ENCODE data around the gene DFFA. TPM values are rescaled to one million over a fixed set of nuclear protein-coding genes. Genes with fewer than 3 reads are reported as not detected.
"Not testable (repeated sequence)": the region's sequence is repeated elsewhere in the genome, so short reads cannot be mapped to it uniquely, and the experiment has no call there.

DFFA gene
- total RNA-seq, 1 donor from 2014 or later: 36.1 TPM

GRCh38 chr1:10506046-10506676 is 33.8 kb upstream of the DFFA start:
- DNase-seq (ENCODE audit: low spot score): not testable (repeated sequence)

GRCh38 chr1:10504249-10504648 is 31.9 kb upstream of the DFFA start:
- DNase-seq (ENCODE audit: low spot score): no peak

GRCh38 chr1:10502206-10502605 is 29.9 kb upstream of the DFFA start:
- no peak for DNase-seq (ENCODE audit: low spot score)

- DNase-seq (ENCODE audit: low spot score): no peak
These were observed 25.9 kb upstream of the DFFA start for GRCh38 chr1:10498231-10498630.

DNA sequence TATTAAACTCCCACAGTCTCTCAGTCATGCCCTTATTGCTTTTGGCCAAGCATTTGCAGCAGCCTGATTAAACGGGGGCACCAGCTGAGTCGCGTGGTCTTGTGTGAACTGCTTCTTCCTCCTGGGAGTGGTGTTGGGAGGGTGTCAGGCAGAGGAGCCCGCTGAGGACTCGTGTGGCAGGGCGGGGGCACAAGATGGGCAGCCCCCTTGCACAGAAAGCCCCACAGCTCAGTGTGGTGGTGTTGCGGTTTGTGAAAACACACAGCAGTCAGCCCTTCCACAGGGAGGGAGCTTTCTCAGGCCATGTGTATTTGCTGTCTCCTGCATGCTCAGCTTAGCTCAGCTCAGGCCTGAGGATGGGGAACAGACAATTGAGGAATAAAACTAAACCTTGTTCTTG is 24.8 kb upstream of the DFFA start:
- no peak for DNase-seq (ENCODE audit: low spot score)

DNA sequence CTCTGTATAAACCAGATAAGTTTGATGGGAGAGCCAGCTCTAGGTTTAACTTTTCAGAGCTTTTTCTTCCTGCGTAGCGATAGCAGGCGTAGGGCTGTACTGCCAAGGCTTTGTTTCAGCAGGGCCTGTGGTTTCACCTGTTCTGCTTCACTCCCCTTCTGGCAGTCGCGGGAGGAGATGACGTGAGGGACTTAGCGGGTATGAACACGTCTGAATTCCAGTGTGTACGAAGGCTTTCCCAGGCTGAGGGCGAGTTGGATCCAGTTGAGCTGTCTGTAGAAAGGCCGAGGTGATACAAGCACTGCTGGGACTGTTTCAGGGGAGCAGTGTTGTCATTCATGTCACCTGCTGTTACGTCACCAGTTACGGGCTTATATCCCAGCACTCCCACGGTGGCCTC is 23.6 kb upstream of the DFFA start:
- peak; percentile 91 for DNase-seq (ENCODE audit: low spot score)

- DNase-seq (ENCODE audit: low spot score): no peak
These were observed 23.1 kb upstream of the DFFA start for GRCh38 chr1:10495475-10495817.

- DNase-seq (ENCODE audit: low spot score): peak; percentile 86
These were observed 22.6 kb upstream of the DFFA start for GRCh38 chr1:10494754-10495474.

GRCh38 chr1:10494418-10494753 is 22.1 kb upstream of the DFFA start:
- no peak for DNase-seq (ENCODE audit: low spot score)

GRCh38 chr1:10490286-10490970 is 18.1 kb upstream of the DFFA start:
- DNase-seq (ENCODE audit: low spot score): no peak

DNA sequence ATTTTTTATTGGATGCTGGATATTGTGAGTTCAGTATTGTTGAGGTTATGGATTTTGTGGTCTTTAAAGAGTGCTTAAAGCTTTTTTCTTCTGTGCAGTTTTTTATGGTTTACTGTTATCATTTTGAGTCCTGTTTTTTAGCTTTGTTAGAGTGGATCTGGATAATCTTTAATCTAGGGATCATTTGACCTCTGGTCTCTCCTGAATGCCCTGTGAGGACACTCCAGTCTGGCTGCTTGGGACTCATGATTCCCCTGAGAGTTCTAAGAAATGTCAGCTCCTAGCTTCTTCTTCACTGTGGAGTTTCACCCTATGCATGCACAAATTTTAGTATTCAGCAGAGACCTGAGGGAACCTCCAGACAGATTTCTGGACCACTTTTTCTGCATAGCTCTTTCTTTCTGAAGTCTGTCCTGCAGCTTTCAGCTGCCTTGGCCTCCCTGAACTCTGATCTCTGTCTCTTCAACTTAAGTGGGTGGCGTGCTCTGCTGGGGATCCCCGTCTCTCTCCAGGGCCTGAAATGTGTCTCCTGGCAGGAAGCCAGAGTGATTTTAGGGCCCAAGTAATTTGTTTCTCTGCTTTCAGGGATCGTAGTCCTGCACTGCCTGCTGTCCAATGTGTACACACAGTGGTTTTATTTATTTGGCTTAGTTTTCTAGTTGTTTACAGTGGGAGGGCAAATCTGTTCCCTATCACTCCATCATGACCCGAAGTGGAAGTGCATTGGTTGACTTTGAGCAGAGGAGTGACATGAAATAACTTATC is 17.1 kb upstream of the DFFA start:
- no peak for DNase-seq (ENCODE audit: low spot score)

DNA sequence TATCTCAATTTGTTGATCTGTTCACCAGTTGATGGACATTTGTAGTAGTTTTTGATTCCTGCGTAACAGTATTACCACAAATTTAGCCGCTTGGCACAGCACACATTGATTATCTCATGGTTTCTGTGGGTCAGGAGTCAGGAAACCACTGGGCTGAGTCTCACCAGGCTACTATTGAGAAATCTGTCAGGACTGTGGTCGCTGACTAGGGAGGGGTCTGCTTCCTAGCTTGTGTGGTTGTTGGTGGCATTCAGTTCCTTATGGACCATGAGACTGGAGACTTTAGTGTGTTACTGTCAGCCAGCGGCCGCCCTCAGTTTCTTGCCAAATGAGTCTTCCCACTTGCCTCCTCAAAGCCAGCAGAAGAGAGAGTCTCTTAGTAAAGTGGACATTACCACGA is 12.2 kb upstream of the DFFA start:
- no peak for DNase-seq (ENCODE audit: low spot score)

- DNase-seq (ENCODE audit: low spot score): no peak
These were observed 8.3 kb upstream of the DFFA start for GRCh38 chr1:10480614-10481013.

- no peak for DNase-seq (ENCODE audit: low spot score)
These were observed 7.0 kb upstream of the DFFA start for GRCh38 chr1:10479296-10479695.

DNA sequence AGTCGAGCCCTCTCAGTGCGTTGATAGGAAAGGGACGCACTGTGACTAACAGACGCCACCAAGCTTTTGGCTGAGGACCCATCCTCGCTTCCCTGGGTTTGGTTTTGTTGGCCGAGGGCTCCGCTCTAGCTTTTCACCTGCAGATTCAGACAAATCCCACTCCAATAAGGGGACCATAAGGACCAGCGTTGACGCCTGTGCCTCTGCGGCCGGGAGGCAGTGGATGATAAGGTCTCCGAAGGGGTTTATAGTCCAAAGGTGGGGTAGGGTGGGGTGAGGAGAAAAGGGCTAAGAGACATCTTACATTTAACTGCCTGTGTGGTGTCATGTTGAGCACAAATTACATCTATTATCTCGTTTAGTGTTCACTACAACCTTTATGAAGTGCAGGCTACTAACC is 3.2 kb upstream of the DFFA start:
- no peak for DNase-seq (ENCODE audit: low spot score)

- peak; percentile 86 for DNase-seq (ENCODE audit: low spot score)
These were observed 2.5 kb upstream of the DFFA start, which contains the start of gene PEX14 for GRCh38 chr1:10474613-10475507. Gene PEX14 (plus strand): TSS chr1:10474950. CDS start chr1:10474967, 17 bp downstream.

- not testable (repeated sequence) for DNase-seq (ENCODE audit: low spot score)
These were observed 1.9 kb upstream of the DFFA start for GRCh38 chr1:10474309-10474612.

DNA sequence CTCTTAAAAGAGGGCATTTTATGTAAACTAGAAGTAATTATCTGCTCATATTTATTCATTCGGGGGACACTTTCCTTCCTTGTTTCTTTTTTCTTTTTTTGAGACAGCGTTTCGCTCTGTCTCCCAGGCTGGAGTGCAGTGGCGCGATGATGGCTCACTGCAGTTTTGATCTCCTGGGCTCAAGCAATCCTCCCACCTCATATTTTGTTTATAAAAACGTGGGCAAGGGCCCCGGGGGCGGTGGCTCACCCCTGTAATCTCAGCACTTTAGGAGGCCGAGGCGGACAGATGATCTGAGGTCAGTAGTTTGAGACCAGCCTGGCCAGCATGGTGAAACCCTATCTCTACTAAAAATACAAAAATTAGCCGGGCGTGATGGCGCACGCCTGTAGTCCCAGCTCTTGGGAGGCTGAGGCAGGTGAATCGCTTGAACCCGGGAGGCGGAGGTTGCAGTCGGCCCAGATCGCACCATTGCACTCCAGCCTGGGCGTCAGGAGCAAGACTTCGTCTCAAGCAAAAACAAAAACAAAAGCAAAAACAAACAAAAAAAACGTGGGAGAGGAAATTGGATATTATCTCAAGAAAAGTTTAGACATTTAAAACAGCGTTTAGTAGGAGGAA is 926 bp upstream of the DFFA start:
- no peak for DNase-seq (ENCODE audit: low spot score)

DNA sequence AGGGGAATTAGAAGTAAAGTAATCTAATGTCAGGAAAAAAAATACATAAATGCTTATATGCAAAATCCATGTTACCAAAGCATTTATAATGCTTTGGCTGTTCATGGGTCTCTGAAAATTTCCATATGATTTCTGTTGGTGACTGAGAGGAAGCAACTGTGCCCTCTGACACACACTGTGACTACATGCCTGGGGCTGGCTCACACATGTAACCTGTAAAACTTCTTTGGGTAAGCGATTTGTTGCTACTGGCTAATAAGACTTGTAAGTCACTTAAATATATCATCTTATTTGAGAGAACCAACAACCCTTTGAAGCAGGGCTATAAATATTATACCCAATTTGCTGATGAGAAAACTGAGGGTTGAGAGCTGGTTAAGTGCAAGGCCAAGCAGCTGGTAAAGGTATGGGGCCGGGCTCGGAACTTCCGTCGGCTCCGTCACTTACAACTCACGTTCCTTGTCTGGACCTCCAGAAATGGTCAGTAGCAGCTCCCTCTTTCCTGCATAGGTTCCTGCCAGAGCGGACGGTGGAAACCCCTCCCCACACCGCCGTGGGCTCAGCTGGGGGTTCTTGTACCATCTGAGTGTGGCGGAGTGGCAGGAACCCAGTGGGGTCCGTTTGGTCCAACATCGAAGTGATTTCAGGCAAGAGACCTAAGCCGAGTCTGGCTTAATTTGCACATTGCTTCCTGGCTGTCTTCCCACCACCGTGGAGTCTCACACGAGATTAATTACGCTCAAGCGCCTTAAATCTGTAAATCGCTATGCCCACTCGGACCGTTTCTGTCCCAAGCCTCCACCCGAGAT is 714 bp downstream of the DFFA start:
- DNase-seq (ENCODE audit: low spot score): no peak

DNA sequence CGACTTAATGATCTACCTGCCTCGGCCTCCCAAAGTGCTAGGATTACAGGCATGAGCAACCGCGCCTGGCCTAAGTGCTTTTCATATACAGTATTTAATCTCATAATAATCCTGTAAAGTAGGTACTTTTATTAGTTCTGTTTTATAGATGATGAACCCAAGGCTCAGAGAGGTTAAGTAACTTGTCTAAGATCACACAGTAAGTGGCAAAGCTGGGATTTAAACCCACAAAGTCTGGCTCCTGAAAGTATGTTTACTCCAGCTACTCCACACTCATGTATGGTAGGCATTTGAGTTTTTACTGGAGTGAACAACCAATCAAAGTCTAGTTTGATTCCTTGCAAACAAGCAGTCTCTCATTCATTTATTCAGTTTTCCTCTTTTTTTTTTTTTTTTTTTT is 2.3 kb downstream of the DFFA start:
- no peak for DNase-seq (ENCODE audit: low spot score)
